BJ (cell line): ENCODE data around the gene FNDC3A. TPM values are rescaled to one million over a fixed set of nuclear protein-coding genes. Genes with fewer than 3 reads are reported as not detected.

ENCODE experiments used
- CTCF ChIA-PET: fragments of 350-600 bp; formaldehyde crosslinking; extraction: SDS; loops from one replicate; lab custom pipeline; 2021; ENCODE audit warnings: antibody characterized with exemption, inconsistent platforms; lab: Yijun Ruan, JAX
- POLR2A ChIA-PET: fragments of 300-600 bp; sonication (Branson Sonifier 250); formaldehyde crosslinking; extraction: SDS; loops from one replicate; lab custom pipeline; 2021; ENCODE audit warnings: antibody characterized with exemption; lab: Charles Lee
- DNase-seq: peaks from one replicate; pipeline ENCODE4 v3.0.0-alpha.2; 2011; ENCODE audit warnings: low read depth
- H3K27me3 ChIP-seq: 2 replicates; pipeline ENCODE4 v1.6.0; 2011; ENCODE audit warnings: low read length; ENCODE audit not compliant: control insufficient read depth, insufficient read depth
- H3K36me3 ChIP-seq: 2 replicates; pipeline ENCODE4 v1.5.1; 2011; ENCODE audit warnings: low read length; ENCODE audit not compliant: control insufficient read depth, insufficient read depth
- H3K4me3 ChIP-seq: 2 replicates; pipeline ENCODE4 v1.5.1; 2011; ENCODE audit warnings: low read depth, mild to moderate bottlenecking, control low read depth, low read length
- polyA plus RNA-seq: library from polyadenylated mRNA; depleted of rRNA; stranded (reverse); fragments of >200 nt; gene quantifications from 2 replicates; pipeline ENCODE4 v1.2.3, GENCODE V29; 2011
- TF ChIP-seq, protein P1 (sequence below): IDR thresholded peaks from 2 replicates; pipeline ENCODE4 v1.5.1; 2011; ENCODE audit warnings: low read depth, mild to moderate bottlenecking, control low read depth, inconsistent platforms, low read length, moderate library complexity; ENCODE audit not compliant: insufficient read depth

The FNDC3A gene
- polyA plus RNA-seq, 1 experiment: 30.7 TPM

DNA sequence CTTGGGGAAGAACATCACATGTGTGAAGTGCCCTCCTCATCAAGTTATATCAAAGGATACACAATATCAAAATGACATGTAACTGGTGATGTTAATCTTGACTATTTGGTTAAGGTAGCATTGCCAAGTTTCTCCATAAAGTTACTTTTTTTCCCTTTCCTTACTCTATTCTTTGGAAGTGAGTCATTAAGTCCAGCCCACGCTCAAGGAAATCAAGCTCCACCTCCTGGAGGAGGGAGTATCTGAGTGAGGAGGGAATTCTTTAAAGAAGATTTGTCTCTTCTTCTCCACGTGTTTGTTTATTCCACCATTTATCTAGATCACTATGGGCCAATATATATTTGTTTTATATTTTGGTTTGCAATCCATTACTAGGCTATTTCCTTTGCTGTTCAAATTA, 33.6 kb upstream of the FNDC3A start:
- ChIA-PET CTCF (interaction anchor here (0.9 kb wide), 1 partner anchor 15 kb away, joined by 3 read pairs; no protein-coding TSS in a partner anchor), POLR2A (no interaction called here)
- TF ChIP-seq, protein P1, sequence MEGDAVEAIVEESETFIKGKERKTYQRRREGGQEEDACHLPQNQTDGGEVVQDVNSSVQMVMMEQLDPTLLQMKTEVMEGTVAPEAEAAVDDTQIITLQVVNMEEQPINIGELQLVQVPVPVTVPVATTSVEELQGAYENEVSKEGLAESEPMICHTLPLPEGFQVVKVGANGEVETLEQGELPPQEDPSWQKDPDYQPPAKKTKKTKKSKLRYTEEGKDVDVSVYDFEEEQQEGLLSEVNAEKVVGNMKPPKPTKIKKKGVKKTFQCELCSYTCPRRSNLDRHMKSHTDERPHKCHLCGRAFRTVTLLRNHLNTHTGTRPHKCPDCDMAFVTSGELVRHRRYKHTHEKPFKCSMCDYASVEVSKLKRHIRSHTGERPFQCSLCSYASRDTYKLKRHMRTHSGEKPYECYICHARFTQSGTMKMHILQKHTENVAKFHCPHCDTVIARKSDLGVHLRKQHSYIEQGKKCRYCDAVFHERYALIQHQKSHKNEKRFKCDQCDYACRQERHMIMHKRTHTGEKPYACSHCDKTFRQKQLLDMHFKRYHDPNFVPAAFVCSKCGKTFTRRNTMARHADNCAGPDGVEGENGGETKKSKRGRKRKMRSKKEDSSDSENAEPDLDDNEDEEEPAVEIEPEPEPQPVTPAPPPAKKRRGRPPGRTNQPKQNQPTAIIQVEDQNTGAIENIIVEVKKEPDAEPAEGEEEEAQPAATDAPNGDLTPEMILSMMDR: no peak
- 0 out of 2 replicates have a peak, but pooled peaks cover 2% of the 10 kb centered on the region for H3K27me3 ChIP-seq
- H3K4me3 ChIP-seq: no peak overlapping the region
- no peak for DNase-seq
- no peaks in the 10 kb centered on the region for H3K36me3 ChIP-seq

- TF ChIP-seq, protein P1: no peak
- no peak overlapping the region for H3K4me3 ChIP-seq
- DNase-seq: no peak
- ChIA-PET POLR2A (no interaction called here), CTCF (no interaction called here)
- H3K27me3 ChIP-seq: 0 out of 2 replicates have a peak, but pooled peaks cover 2% of the 10 kb centered on the region
- H3K36me3 ChIP-seq: no peaks in the 10 kb centered on the region
Observed at GRCh38 chr13:48944221-48944620, 31.5 kb upstream of the FNDC3A start.

DNA sequence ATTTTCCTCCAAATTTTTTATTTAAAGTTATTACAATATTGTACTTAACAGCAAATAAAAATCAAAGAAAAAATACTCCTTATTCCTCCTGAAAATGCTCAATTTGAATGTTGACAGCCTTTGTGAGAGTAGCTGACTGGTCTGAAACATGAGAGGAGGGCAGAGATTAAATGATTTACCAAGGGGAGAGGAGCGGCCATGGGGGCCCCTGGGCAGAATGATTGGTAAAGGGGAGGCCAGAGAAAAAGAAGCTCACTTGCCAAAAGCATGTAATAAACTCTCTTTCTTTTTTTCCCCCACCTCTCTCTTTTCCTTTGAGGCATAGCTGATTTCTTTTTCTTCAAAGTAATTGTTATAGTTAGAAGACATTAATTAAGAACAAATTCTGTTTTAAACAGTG, 30.1 kb upstream of the FNDC3A start:
- H3K4me3 ChIP-seq: no peak overlapping the region
- CTCF ChIA-PET: no interaction called here

GRCh38 chr13:48946163-48946562, 29.5 kb upstream of the FNDC3A start:
- CTCF ChIA-PET: no interaction called here
- DNase-seq: no peak
- Histone ChIP-seq H3K27me3 (0 out of 2 replicates have a peak, but pooled peaks cover 2% of the 10 kb centered on the region), H3K36me3 (no peaks in the 10 kb centered on the region), H3K4me3 (no peak overlapping the region)
- POLR2A ChIA-PET: no interaction called here
- TF ChIP-seq, protein P1: no peak

More for the DNA sequence above, 30.1 kb upstream of the FNDC3A start:
- Histone ChIP-seq H3K27me3 (0 out of 2 replicates have a peak, but pooled peaks cover 2% of the 10 kb centered on the region), H3K36me3 (no peaks in the 10 kb centered on the region)
- TF ChIP-seq, protein P1: no peak
- POLR2A ChIA-PET: no interaction called here
- no peak for DNase-seq

DNA sequence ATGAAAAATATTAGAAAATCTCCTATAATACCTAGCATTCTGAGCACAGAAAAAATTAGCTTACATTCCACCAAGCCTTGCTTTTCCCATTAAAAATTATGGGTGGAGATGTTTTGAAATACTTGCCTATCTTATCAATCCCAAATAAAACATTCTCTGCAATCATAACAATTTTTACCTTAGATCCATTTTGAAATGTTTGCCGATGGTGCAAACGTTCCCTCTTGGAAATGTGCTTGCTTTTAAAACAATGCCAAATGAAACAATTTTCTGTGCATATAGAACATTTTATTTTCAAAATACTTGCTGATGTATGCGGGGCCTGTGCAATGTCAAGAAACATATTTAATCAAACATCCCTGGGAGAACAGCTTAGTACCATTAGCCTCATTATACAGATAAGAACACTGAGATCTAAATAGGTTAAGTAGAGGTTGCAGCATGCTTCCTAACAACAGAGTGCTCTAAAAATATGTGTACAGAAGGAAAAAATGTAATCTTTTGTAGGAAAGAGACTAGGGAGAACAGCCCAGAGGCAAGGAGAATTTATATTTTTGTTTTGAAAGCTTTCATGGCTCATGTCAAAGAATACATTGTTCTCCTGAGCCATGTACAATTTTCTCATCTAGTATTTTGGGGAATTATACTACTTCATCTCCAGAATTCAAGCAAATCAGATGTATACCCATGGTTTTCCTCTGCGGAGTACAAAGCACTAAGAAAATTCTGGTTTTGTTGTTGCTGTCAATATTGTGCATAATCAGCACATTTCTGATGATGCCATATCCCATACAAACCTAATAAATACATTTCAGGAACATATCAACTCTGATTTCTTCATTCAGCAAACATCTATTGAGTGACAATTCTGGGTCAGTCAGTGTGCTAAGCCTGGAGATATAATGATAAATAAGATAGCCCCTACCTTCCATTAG, 25.9 kb upstream of the FNDC3A start:
- no peak for DNase-seq
- TF ChIP-seq, protein P1: no peak
- no peak overlapping the region for H3K4me3 ChIP-seq
- CTCF ChIA-PET: no interaction called here
- POLR2A ChIA-PET: interaction anchor here (0.5 kb wide), 1 partner anchor 758 kb away, joined by 3 read pairs; no protein-coding TSS in a partner anchor
- H3K36me3 ChIP-seq: no peaks in the 10 kb centered on the region
- no peaks in the 10 kb centered on the region for H3K27me3 ChIP-seq
